Activated naive CD8-positive, alpha-beta T cell treated with anti-CD3 and anti-CD28 coated beads for 36 hours (primary cell): ENCODE data around the gene DAG1. TPM values are rescaled to one million over a fixed set of nuclear protein-coding genes. Genes with fewer than 3 reads are reported as not detected.

Experiments used
- DNase-seq: peaks from one replicate; pipeline ENCODE4 v3.0.0; 2021
- H3K27ac Mint-ChIP-seq: one replicate; pipeline ENCODE4 v1.8.0; 2022; ENCODE audit warnings: mild to moderate bottlenecking, moderate library complexity, mixed read lengths
- H3K27me3 Mint-ChIP-seq: one replicate; pipeline ENCODE4 v1.8.0; 2022; ENCODE audit warnings: mild to moderate bottlenecking, mixed read lengths
- H3K36me3 Mint-ChIP-seq: one replicate; pipeline ENCODE4 v1.8.0; 2021; ENCODE audit warnings: mild to moderate bottlenecking, mixed read lengths
- H3K4me1 Mint-ChIP-seq: one replicate; pipeline ENCODE4 v1.8.0; 2021; ENCODE audit warnings: mixed read lengths
- H3K4me3 Mint-ChIP-seq: one replicate; pipeline ENCODE4 v1.8.0; 2022; ENCODE audit warnings: mild to moderate bottlenecking, moderate library complexity, mixed read lengths
- H3K9me3 Mint-ChIP-seq: one replicate; pipeline ENCODE4 v1.8.0; 2022; ENCODE audit warnings: mixed read lengths
- total RNA-seq, 2 experiments: library from RNA; stranded (reverse); gene quantifications; one replicate each; pipeline ENCODE4 v1.2.3, GENCODE V29; 2021

DAG1 gene
- total RNA-seq, 2 experiments from 2014 or later, result 10.8 to 12.3 TPM

DNA sequence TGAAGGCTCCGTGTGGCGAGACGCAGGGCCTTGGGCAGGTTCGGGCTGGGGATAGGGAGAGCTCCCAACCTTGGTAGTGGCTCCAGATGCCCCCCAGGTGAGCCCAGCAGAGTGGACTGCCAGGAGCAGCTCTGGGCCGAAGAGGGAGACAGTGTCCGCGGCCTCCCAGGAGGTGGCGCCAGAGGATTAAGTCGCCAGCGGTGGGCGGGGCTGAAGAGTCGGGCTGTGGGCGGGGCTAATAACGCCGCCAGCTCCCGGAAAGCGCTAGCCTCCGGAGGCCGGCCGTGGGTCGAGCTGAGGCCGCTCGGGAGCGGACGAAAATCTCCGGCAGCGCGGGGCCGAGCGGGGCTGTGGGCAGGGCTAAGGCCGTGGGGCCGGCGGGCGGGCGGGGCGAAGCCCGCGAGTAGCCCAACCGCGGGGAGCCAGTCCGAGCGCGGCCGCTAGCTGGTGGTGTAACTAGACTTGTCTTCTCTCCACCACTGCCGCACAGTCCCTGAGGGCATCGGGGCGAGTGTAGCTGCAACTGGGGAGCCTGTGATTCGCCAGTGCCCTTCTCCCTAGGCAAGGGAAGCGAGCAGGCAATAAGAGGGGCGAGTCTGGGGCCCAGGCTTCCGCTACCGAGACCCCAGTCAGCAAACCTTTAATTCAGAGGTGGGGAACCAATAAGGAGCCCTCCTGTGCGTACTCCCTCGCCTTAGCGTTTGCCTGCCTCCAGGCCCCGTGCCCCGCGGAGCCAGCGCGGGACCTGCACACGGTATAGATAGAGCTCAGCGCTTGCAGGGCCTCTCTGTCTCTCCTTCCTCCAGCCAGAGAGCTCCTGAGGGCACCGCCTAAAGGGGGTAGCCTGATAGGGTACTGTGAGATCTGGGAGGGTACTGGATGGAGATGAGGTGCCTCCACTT, 69.8 kb downstream of the DAG1 start:
- Mint-ChIP-seq H3K27me3 (peaks cover 2% of the 10 kb centered on the region), H3K4me1 (peaks cover 3% of the 10 kb centered on the region), H3K36me3 (no peaks in the 10 kb centered on the region), H3K4me3 (peak overlapping the region; percentile 73), H3K27ac (no peak overlapping the region), H3K9me3 (no peaks in the 10 kb centered on the region)
- DNase-seq, result peak; percentile 89

DNA sequence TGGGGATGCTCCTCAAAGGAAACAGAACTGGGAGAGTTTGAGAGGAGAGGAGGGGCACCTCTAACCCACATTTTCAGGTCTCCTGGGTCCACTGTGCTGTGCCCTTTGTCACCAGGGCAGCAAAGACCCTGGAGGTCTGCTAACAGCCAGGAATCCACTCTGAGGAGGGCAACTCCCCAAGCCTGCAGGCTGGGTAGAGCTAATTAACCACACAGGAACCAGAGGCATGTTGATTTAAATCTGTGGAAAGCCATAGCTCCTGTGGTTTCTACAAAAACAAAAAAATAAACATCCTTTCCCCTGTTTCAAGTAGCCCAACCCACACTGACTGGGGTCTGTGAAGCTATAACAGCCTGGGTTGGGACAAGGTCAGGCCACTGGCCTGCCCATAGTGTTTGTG, 82.0 kb downstream of the DAG1 start:
- Mint-ChIP-seq H3K36me3 (no peaks in the 10 kb centered on the region), H3K27ac (no peak overlapping the region), H3K4me1 (peaks cover 12% of the 10 kb centered on the region), H3K4me3 (no peak overlapping the region), H3K9me3 (no peaks in the 10 kb centered on the region), H3K27me3 (peaks cover 28% of the 10 kb centered on the region)
- DNase-seq, result no peak

DNA sequence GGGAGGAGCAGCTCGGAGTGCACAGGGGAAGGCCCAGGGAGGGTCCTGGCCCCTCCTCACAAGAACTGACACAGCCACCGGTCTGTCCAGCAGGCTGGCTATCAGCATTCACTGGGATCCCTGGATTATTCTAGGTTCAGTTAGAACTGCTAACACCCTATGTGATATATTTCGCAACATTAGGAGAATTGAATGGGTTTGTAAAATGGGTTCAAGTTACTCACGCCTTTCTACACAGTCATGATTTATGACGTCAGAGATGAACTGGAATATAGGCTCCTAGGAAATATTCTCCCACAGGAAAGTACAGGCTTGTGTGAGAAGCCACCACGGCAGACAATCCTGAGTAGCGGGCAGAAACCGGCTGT, 83.2 kb downstream of the DAG1 start:
- Mint-ChIP-seq H3K4me1 (peaks cover 12% of the 10 kb centered on the region), H3K4me3 (peak overlapping the region; percentile 87), H3K27ac (no peak overlapping the region), H3K27me3 (peaks cover 38% of the 10 kb centered on the region), H3K9me3 (no peaks in the 10 kb centered on the region), H3K36me3 (no peaks in the 10 kb centered on the region)
- DNase-seq, result no peak

DNA sequence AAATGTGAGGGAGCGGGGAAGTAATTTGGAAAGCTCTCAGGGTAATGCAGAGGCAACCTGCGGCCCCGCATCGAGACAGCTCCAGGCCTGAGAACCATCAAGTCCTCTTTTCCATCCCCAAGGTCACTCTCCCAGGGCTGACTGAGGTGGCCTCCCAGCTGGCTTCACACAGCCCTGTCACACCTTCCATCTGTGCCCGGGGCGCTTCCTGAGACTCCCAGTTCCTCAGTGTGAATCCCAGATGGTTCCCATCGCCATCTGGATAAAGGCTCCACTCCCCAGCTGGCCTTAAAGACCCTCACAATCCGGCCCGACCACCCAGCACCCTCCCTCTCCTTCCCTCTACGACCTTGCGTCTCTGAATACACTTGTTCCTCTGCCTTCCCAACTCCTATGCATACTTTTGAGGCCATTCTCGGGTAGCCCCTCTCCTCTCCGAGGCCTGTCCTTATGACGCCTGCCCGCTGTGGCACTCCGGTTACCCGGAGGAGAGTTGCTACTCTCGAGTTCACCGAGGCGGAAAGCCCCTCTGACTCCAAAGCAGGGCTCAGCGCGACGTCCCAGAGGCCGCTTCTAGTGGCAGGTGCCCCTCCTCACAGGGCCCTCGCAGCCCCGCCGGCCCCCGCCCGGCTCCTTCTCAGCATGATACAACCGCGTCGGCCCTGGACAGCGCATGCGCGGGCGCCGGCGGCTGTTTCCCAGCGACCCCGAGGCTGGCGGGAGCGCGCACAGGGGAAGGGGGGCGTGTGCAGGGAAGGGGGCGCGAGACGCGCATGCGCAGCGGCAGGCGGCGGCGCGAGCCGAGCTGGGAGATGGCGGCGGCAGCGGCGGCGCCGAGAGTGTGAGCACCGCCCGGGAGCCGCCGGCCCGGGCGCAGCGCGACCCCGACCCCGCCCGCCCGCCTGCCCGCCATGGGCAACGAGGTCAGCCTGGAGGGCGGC, 83.9 kb downstream of the DAG1 start, which contains the start of gene BSN:
BSN (plus strand) TSS at position 786 of the 941 bp plus-strand sequence; CDS start at position 912, 126 bp downstream.
- Mint-ChIP-seq H3K27me3 (peaks cover 33% of the 10 kb centered on the region), H3K27ac (peak within 1 kb of the TSS; percentile 54), H3K4me1 (peaks cover 12% of the 10 kb centered on the region), H3K36me3 (no peaks in the 10 kb centered on the region), H3K4me3 (peak within 1 kb of the TSS; percentile 87), H3K9me3 (no peaks in the 10 kb centered on the region)
- peak; percentile 96 for DNase-seq

DNA sequence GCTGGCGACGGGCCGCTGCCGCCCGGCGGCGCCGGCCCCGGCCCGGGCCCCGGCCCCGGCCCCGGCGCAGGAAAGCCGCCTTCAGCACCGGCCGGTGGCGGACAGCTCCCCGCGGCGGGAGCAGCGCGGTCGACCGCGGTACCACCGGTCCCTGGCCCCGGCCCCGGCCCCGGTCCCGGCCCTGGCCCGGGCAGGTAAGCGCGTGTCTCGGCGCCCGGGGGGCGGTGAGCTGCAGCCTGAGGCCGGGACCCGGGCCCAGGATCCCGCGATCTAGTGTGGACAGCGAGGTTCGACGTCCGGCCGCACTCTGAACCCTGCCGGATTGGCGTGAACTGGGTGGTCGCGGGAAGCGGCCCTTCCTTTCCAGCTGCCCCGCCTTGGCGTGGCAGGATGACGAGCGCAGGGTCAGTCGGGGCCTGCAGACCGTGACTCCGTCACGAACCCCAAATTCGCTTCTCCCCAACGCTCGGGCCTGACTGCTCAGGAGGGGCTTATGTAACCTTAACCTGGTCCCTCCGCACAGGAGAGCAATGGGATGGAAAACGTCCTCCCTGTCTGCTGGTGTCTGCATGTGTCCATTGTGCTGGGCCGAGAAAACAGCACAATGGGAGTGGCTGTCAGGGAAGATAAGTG, 84.7 kb downstream of the DAG1 start:
- Mint-ChIP-seq H3K4me3 (peak overlapping the region; percentile 55), H3K27me3 (peaks cover 36% of the 10 kb centered on the region), H3K27ac (no peak overlapping the region), H3K36me3 (peaks cover 2% of the 10 kb centered on the region), H3K9me3 (no peaks in the 10 kb centered on the region), H3K4me1 (peaks cover 12% of the 10 kb centered on the region)
- no peak for DNase-seq

DNA sequence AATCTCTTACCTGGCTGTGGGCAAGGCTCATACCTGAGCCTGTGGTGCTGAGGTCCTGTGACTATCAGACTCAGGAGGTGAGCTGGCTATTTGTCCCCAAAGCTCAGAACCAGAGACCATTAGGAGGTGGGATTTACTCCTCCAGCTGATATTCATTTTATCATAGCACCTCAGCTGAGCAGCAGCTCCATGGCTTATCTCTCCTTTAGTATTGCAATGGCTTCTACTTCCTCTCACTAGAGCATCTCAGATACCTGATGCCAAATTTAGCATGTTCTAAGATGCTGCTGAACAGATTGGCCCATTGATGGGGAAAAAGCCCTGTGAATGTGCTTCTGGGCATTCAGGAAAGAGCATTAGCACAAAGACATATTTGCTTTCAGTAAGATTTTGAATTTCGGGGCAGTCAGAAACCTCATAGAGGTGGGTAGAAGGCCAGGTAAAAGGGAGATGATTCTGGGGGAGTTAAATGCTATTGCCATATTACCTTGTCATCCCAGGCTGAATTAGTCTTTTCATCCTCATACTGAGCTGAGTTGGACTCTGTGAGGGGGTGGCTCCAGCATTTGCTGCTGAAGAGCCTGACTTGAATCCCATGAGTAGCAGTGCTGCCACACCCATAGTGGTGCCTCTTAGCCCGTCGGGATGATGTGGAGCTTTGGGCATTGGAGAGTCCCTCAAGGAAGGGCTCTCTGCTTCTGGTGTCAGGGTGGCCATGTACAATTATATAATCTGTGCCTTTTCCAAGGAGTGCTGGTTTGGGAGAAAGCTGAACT, 86.6 kb downstream of the DAG1 start:
- Mint-ChIP-seq H3K27me3 (peaks cover 42% of the 10 kb centered on the region), H3K36me3 (peaks cover 2% of the 10 kb centered on the region), H3K4me3 (no peak overlapping the region), H3K4me1 (peaks cover 12% of the 10 kb centered on the region), H3K27ac (no peak overlapping the region), H3K9me3 (no peaks in the 10 kb centered on the region)
- no peak for DNase-seq

DNA sequence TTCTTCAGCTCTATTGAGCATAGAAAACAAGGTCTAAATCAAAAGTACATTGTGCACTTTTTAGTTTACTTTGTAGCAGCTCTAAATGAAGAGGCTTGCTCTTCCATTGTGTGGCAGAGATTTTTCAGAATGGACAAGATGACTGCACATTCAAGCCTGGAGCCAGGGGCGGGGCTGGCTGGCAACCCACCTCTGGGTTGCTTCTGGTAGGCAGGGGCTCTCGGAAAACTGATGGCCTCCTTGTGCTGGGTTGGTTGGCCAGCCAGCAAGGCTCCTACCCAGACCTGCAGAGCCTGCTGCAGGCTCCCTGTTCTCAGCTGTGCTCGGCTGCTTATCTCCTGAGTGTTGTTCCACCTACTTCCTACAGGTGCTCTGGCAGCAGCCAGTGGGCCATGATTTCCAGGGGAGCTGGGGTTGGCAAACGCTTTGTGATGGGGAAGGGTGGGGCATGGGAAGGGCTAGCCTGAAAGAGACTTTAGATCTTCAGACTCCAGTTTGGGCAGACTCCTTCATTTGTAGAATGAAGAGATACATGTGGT, 93.0 kb downstream of the DAG1 start:
- Mint-ChIP-seq H3K9me3 (no peaks in the 10 kb centered on the region), H3K27ac (no peak overlapping the region), H3K27me3 (peaks cover 18% of the 10 kb centered on the region), H3K4me1 (no peaks in the 10 kb centered on the region), H3K4me3 (no peak overlapping the region), H3K36me3 (peaks cover 2% of the 10 kb centered on the region)
- no peak for DNase-seq

DNA sequence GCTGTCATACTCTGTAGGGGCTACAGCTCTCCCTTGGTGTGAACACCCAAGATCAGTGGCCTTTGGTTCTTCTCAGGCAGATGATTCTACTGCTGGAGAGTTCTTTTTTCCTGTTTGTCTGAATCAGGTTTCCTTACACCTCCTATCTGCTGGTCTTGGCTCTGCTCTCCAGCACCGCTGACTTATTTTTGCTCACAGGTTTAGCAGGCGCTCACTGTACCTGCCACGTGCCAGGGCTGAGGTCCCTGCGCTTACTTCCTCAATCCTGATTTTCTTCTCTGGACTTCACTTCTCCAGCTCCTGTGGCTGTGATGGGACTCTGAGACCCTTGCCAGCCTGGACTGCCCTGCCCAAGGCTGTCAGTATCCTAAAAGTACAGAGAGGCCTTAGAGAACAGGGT, 93.7 kb downstream of the DAG1 start:
- H3K4me3 Mint-ChIP-seq, result no peak overlapping the region
- no peaks in the 10 kb centered on the region for H3K9me3 Mint-ChIP-seq
- H3K27me3 Mint-ChIP-seq, result peaks cover 17% of the 10 kb centered on the region
- no peak for DNase-seq
- peaks cover 2% of the 10 kb centered on the region for H3K36me3 Mint-ChIP-seq
- H3K27ac Mint-ChIP-seq, result no peak overlapping the region
- no peaks in the 10 kb centered on the region for H3K4me1 Mint-ChIP-seq

DNA sequence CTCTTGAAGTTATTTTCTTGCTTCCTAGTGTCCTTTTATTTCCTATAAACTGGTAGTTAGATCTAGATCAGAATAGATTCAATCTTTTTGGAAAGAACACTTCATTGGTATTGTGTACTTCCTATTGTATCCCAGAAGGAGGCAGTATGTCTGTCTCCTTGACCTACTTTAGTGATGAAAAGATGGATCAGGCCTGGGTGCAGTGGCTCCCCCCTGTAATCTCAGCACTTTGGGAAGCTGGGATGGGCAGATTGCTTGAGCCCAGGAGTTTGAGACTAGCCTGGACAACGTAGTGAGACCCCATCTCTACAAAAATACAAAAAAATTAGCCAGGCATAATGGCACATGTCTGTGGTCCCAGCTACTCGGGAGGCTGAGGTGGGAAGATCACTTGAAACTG, 96.2 kb downstream of the DAG1 start:
- Mint-ChIP-seq H3K27me3 (peaks cover 5% of the 10 kb centered on the region), H3K9me3 (no peaks in the 10 kb centered on the region), H3K4me1 (no peaks in the 10 kb centered on the region), H3K4me3 (no peak overlapping the region), H3K27ac (no peak overlapping the region), H3K36me3 (no peaks in the 10 kb centered on the region)
- no peak for DNase-seq

DNA sequence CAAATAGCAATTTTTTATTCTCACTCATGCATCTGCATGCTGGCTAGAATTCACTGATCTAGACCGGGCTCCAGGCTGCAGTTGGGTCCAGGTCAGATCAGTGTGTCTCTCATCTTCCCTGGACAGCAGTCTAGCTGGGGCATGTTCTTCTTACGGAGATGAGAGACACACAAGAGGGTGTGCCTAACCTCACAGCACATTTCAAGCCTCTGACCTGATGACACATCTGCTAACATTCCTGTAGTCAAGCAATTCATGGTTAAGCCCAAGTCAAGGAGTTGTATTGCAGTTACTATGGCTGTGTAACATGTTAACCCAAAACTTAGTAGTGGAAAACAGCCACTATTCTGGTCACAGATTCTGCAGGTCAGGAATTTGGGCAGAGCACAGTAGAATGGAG, 97.3 kb downstream of the DAG1 start:
- H3K9me3 Mint-ChIP-seq, result no peaks in the 10 kb centered on the region
- peaks cover 5% of the 10 kb centered on the region for H3K27me3 Mint-ChIP-seq
- no peak for DNase-seq
- H3K4me1 Mint-ChIP-seq, result no peaks in the 10 kb centered on the region
- no peak overlapping the region for H3K4me3 Mint-ChIP-seq
- H3K36me3 Mint-ChIP-seq, result no peaks in the 10 kb centered on the region
- no peak overlapping the region for H3K27ac Mint-ChIP-seq

DNA sequence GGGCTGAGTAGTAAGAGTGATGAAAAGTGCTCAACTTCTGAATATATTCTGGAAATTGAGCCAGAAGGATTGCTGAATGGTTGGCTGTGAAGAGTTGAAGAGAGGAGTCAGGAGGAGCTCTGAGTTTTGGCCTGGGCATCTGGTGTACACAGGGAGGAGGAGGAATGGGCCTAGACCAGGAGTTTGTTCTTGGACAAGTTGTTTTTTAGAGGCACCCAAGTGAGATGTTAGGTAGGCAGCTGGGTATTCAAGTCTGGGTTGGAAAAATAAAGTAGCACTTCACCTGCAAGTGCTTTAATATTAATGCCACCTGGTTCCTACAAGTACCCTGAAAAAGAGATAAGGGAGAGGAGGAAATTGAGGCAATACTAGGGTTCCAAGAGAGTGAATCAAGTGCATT, 98.9 kb downstream of the DAG1 start:
- no peak for DNase-seq
- no peak overlapping the region for H3K27ac Mint-ChIP-seq
- H3K9me3 Mint-ChIP-seq, result no peaks in the 10 kb centered on the region
- no peaks in the 10 kb centered on the region for H3K36me3 Mint-ChIP-seq
- no peak overlapping the region for H3K4me3 Mint-ChIP-seq
- H3K4me1 Mint-ChIP-seq, result no peaks in the 10 kb centered on the region
- H3K27me3 Mint-ChIP-seq, result peaks cover 5% of the 10 kb centered on the region

DNA sequence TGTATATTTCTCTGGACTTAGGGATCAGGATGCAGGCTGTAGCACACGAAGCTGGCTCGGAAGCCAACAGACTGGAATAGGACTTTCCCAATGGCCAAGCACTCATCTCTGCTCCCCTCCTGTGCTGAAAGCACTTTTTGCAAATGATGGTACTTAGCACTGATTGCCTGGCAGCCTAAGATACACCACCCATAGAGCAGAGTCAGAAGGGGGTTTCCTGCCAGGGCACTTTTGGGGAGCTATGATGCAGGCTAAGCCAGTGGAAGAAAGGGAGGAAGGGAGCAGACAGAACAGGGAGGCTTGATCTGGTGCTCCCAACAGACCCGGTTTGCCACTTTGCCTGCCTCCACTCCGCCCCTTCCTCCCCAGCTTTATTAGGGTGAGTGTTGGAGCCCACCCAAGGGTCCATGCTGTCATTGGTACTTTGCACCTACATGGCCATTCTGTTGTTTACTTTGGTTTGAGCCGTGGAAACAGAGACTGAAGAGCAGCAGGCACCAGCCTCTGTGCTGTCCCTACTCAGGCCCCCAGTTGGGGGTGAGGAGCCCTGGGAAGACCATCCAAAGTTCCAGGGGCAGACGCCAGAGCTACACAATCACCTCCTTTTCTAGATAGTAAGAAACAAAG, 100.1 kb downstream of the DAG1 start:
- Mint-ChIP-seq H3K36me3 (no peaks in the 10 kb centered on the region), H3K27ac (no peak overlapping the region), H3K4me3 (no peak overlapping the region), H3K27me3 (peaks cover 5% of the 10 kb centered on the region), H3K9me3 (no peaks in the 10 kb centered on the region), H3K4me1 (no peaks in the 10 kb centered on the region)
- DNase-seq, result no peak

DNA sequence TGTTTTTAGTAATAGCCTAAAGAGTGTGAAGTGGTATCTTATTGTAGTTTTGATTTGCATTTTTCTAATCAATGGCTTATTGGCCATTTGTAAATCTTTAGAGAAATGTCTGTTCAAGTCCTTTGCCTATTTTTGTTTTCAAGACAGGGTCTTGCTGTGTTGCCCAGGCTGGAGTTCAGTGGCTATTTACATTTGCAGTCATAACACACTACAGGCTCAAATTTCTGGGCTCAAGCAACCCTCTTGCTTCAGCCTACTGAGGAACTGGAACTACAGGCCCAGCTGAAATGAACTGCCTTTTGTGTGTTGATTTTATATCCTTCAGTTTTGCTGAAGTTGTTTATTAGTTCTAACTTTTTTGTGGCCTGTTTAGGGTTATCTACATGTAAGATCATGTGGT, 112.1 kb downstream of the DAG1 start:
- H3K4me1 Mint-ChIP-seq, result no peaks in the 10 kb centered on the region

More for the DNA sequence above, 112.1 kb downstream of the DAG1 start:
- Mint-ChIP-seq H3K27ac (no peak overlapping the region), H3K4me3 (no peak overlapping the region), H3K9me3 (no peaks in the 10 kb centered on the region), H3K27me3 (no peaks in the 10 kb centered on the region), H3K36me3 (no peaks in the 10 kb centered on the region)
- DNase-seq, result no peak
